Neural progenitor cell (in vitro differentiated cells): Measurements from ENCODE around the gene SELENOO. TPM values are rescaled to one million over a fixed set of nuclear protein-coding genes. Genes with fewer than 3 reads are reported as not detected.
A peak's percentile ranks its signal among the peaks of the same experiment; 100 is the strongest.

Experiments
- DNase-seq: peaks from one replicate; pipeline ENCODE4 v3.0.0-alpha.2; 2016; ENCODE audit warnings: low spot score
- H2AFZ ChIP-seq: fragments of 200-600 bp; sonication (generic); replicated peaks from 2 replicates; pipeline ENCODE4 v1.6.1; 2016; ENCODE audit warnings: antibody characterized with exemption
- H3F3A ChIP-seq: fragments of 200-600 bp; sonication (generic); 2 replicates; pipeline ENCODE4 v1.6.1; 2016; ENCODE audit warnings: antibody characterized with exemption, low read depth
- H3K27ac ChIP-seq: fragments of 200-600 bp; sonication (generic); 2 replicates; pipeline ENCODE4 v1.5.1; 2016; ENCODE audit warnings: mild to moderate bottlenecking
- H3K27me3 ChIP-seq: fragments of 200-600 bp; sonication (generic); 2 replicates; pipeline ENCODE4 v1.6.1; 2016; ENCODE audit warnings: mild to moderate bottlenecking, moderate library complexity
- H3K36me3 ChIP-seq: fragments of 200-600 bp; sonication (generic); 2 replicates; pipeline ENCODE4 v1.5.1; 2016
- H3K4me1 ChIP-seq: fragments of 200-600 bp; sonication (generic); 2 replicates; pipeline ENCODE4 v1.6.1; 2016; ENCODE audit warnings: mixed run types
- H3K4me2 ChIP-seq: fragments of 200-600 bp; sonication (generic); 2 replicates; pipeline ENCODE4 v1.6.1; 2016
- H3K4me3 ChIP-seq: fragments of 200-600 bp; sonication (generic); 2 replicates; pipeline ENCODE4 v1.5.1; 2016
- H3K79me2 ChIP-seq: fragments of 200-600 bp; sonication (generic); 2 replicates; pipeline ENCODE4 v1.6.1; 2016; ENCODE audit warnings: low read depth
- H3K9ac ChIP-seq: fragments of 200-600 bp; sonication (generic); 2 replicates; pipeline ENCODE4 v1.6.1; 2016
- H3K9me3 ChIP-seq: fragments of 200-600 bp; sonication (generic); 2 replicates; pipeline ENCODE4 v1.5.1; 2016; ENCODE audit warnings: low read depth
- H4K20me1 ChIP-seq: fragments of 200-600 bp; sonication (generic); 2 replicates; pipeline ENCODE4 v1.6.1; 2016; ENCODE audit warnings: low read depth
- H3K27ac Mint-ChIP-seq: 3 replicates; pipeline ENCODE4 v1.8.0; 2021; ENCODE audit warnings: mixed read lengths
- H3K27me3 Mint-ChIP-seq: 2 replicates; pipeline ENCODE4 v1.8.0; 2022; ENCODE audit warnings: low read depth, mild to moderate bottlenecking, inconsistent platforms, moderate library complexity, mixed read lengths; ENCODE audit not compliant: insufficient read depth
- H3K36me3 Mint-ChIP-seq: 3 replicates; pipeline ENCODE4 v1.8.0; 2021; ENCODE audit warnings: mixed read lengths
- H3K4me1 Mint-ChIP-seq: 3 replicates; pipeline ENCODE4 v1.8.0; 2021; ENCODE audit warnings: mixed read lengths
- H3K4me3 Mint-ChIP-seq: 3 replicates; pipeline ENCODE4 v1.8.0; 2021; ENCODE audit warnings: mild to moderate bottlenecking, moderate library complexity, mixed read lengths
- H3K9me3 Mint-ChIP-seq: 3 replicates; pipeline ENCODE4 v1.8.0; 2020; ENCODE audit warnings: mixed read lengths
- CTCF ChIP-seq: fragments of 200-600 bp; sonication (generic); IDR thresholded peaks from 2 replicates; pipeline ENCODE4 v1.5.1; 2017; ENCODE audit warnings: antibody characterized with exemption, mild to moderate bottlenecking
- EZH2 ChIP-seq: fragments of 200-600 bp; sonication (generic); IDR thresholded peaks from 2 replicates; pipeline ENCODE4 v1.6.1; 2017; ENCODE audit warnings: antibody characterized with exemption, mild to moderate bottlenecking, moderate library complexity
- EZH2phosphoT487 ChIP-seq: fragments of 200-600 bp; sonication (generic); IDR thresholded peaks from 2 replicates; pipeline ENCODE4 v1.6.1; 2017; ENCODE audit warnings: antibody characterized with exemption
- total RNA-seq: library from RNA; depleted of rRNA; stranded (reverse); fragments of >200 nt; gene quantifications from 2 replicates; pipeline ENCODE4 v1.2.3, GENCODE V29; 2015; ENCODE audit warnings: low replicate concordance

The SELENOO gene
- total RNA-seq, 1 donor from 2014 or later, result 7.6 TPM

GRCh38 chr22:50260801-50261614 lies 60.2 kb downstream of the SELENOO start:
- no peak for TF ChIP-seq CTCF
- no peak for TF ChIP-seq EZH2
- no peak for TF ChIP-seq EZH2phosphoT487
- Histone ChIP-seq H3K36me3 (no peaks in the 10 kb centered on the region), H4K20me1 (peaks cover 38% of the 10 kb centered on the region), H3K4me1 (peaks cover 10% of the 10 kb centered on the region), H3K4me2 (peak overlapping the region; percentile 99), H3K79me2 (no peaks in the 10 kb centered on the region), H3F3A (peaks cover 5% of the 10 kb centered on the region), H3K27ac (no peak overlapping the region), H3K4me3 (peak overlapping the region; percentile 74), H3K9me3 (no peaks in the 10 kb centered on the region), H3K27me3 (peaks cover 56% of the 10 kb centered on the region), H2AFZ (peak overlapping the region; percentile 31), H3K9ac (no peak overlapping the region)
- no peak overlapping the region for H3K27ac Mint-ChIP-seq
- no peaks in the 10 kb centered on the region for H3K36me3 Mint-ChIP-seq
- H3K4me1 Mint-ChIP-seq, result peaks cover 4% of the 10 kb centered on the region
- peak overlapping the region; percentile 75 for H3K4me3 Mint-ChIP-seq
- DNase-seq, result peak; percentile 73
- peaks cover 8% of the 10 kb centered on the region for H3K27me3 Mint-ChIP-seq
- no peaks in the 10 kb centered on the region for H3K9me3 Mint-ChIP-seq

GRCh38 chr22:50261615-50262459 lies 61.0 kb downstream of the SELENOO start, which contains the start of gene MAPK12:
Gene MAPK12, minus strand, starts transcription at chr22:50261683. Its CDS starts 174 bp downstream, at chr22:50261509.
- Mint-ChIP-seq H3K9me3 (peaks cover 2% of the 10 kb centered on the region), H3K27me3 (peaks cover 8% of the 10 kb centered on the region), H3K27ac (no peak within 1 kb of the TSS), H3K36me3 (no peaks in the 10 kb centered on the region), H3K4me1 (peaks cover 4% of the 10 kb centered on the region), H3K4me3 (peak within 1 kb of the TSS; percentile 85)
- no peaks in the 10 kb centered on the region for H3K36me3 ChIP-seq
- H3K4me2 ChIP-seq, result peak within 1 kb of the TSS; percentile 99
- TF ChIP-seq EZH2, result no peak
- no peak for TF ChIP-seq CTCF
- no peak for TF ChIP-seq EZH2phosphoT487
- peaks cover 10% of the 10 kb centered on the region for H3K4me1 ChIP-seq
- no peak within 1 kb of the TSS for H3K9ac ChIP-seq
- peaks cover 38% of the 10 kb centered on the region for H4K20me1 ChIP-seq
- peak; percentile 87 for DNase-seq
- peak within 1 kb of the TSS; percentile 31 for H2AFZ ChIP-seq
- H3K27ac ChIP-seq, result no peak within 1 kb of the TSS
- H3K9me3 ChIP-seq, result no peaks in the 10 kb centered on the region
- H3K27me3 ChIP-seq, result peaks cover 64% of the 10 kb centered on the region
- H3K79me2 ChIP-seq, result no peaks in the 10 kb centered on the region
- H3F3A ChIP-seq, result peaks cover 5% of the 10 kb centered on the region
- H3K4me3 ChIP-seq, result peak within 1 kb of the TSS; percentile 74

- H3K36me3 ChIP-seq, result no peaks in the 10 kb centered on the region
- no peaks in the 10 kb centered on the region for H3K36me3 Mint-ChIP-seq
- peaks cover 8% of the 10 kb centered on the region for H3K27me3 Mint-ChIP-seq
- peaks cover 32% of the 10 kb centered on the region for H4K20me1 ChIP-seq
- no peak for TF ChIP-seq CTCF
- TF ChIP-seq EZH2, result no peak
- TF ChIP-seq EZH2phosphoT487, result no peak
- H3K4me2 ChIP-seq, result peak overlapping the region; percentile 99
- no peaks in the 10 kb centered on the region for H3K9me3 ChIP-seq
- H3F3A ChIP-seq, result peaks cover 5% of the 10 kb centered on the region
- H3K79me2 ChIP-seq, result no peaks in the 10 kb centered on the region
- H3K4me1 ChIP-seq, result peaks cover 10% of the 10 kb centered on the region
- no peak for DNase-seq
- H3K4me1 Mint-ChIP-seq, result peaks cover 4% of the 10 kb centered on the region
- peak overlapping the region; percentile 85 for H3K4me3 Mint-ChIP-seq
- H3K9ac ChIP-seq, result no peak overlapping the region
- H3K27ac ChIP-seq, result no peak overlapping the region
- no peak overlapping the region for H2AFZ ChIP-seq
- peaks cover 70% of the 10 kb centered on the region for H3K27me3 ChIP-seq
- peaks cover 2% of the 10 kb centered on the region for H3K9me3 Mint-ChIP-seq
- no peak overlapping the region for H3K27ac Mint-ChIP-seq
- no peak overlapping the region for H3K4me3 ChIP-seq
Observed at GRCh38 chr22:50262460-50262911, 61.7 kb downstream of the SELENOO start.
